WTC11 (cell line): ENCODE measurements around the gene ADAD1.

Experiments
- CREM ChIP-seq: sonication (generic); formaldehyde crosslinking; IDR thresholded peaks from 2 replicates; pipeline ENCODE4 v1.8.1; 2022; ENCODE audit warnings: mild to moderate bottlenecking, missing genetic modification reagents, moderate library complexity
- TF ChIP-seq, protein P1 (sequence below): fragments of 200-600 bp; IDR thresholded peaks from 2 replicates; pipeline ENCODE4 v1.8.0; 2022; ENCODE audit warnings: antibody characterized with exemption
- TF ChIP-seq, protein P2 (sequence below): sonication (generic); formaldehyde crosslinking; IDR thresholded peaks from 2 replicates; pipeline ENCODE4 v1.8.1; 2022; ENCODE audit warnings: low read depth, mild to moderate bottlenecking, moderate library complexity, missing genetic modification reagents, borderline replicate concordance

DNA sequence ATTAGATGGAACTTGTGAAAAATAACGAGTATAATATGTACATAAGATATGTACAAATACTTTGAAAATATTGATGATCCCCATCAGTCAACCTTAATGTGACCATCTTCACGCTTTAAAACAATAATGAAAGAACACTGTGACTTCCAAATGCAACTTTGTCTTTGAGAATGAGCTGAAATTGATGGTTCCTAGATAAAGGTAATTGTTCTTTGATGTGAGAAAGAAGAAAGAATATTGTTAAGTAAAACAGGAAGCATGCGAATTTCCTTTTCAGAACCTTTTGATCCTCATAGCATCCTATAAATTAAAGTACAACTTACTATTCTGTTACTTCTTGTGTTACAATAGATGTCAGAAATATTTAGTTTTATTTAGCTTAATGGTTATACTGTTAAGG is 55.5 kb downstream of the ADAD1 start:
- TF ChIP-seq, protein P1, sequence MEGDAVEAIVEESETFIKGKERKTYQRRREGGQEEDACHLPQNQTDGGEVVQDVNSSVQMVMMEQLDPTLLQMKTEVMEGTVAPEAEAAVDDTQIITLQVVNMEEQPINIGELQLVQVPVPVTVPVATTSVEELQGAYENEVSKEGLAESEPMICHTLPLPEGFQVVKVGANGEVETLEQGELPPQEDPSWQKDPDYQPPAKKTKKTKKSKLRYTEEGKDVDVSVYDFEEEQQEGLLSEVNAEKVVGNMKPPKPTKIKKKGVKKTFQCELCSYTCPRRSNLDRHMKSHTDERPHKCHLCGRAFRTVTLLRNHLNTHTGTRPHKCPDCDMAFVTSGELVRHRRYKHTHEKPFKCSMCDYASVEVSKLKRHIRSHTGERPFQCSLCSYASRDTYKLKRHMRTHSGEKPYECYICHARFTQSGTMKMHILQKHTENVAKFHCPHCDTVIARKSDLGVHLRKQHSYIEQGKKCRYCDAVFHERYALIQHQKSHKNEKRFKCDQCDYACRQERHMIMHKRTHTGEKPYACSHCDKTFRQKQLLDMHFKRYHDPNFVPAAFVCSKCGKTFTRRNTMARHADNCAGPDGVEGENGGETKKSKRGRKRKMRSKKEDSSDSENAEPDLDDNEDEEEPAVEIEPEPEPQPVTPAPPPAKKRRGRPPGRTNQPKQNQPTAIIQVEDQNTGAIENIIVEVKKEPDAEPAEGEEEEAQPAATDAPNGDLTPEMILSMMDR, result no peak
- TF ChIP-seq, protein P2, sequence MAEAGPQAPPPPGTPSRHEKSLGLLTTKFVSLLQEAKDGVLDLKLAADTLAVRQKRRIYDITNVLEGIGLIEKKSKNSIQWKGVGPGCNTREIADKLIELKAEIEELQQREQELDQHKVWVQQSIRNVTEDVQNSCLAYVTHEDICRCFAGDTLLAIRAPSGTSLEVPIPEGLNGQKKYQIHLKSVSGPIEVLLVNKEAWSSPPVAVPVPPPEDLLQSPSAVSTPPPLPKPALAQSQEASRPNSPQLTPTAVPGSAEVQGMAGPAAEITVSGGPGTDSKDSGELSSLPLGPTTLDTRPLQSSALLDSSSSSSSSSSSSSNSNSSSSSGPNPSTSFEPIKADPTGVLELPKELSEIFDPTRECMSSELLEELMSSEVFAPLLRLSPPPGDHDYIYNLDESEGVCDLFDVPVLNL (CRISPR knock-in tag), result no peak
- no peak for TF ChIP-seq CREM (CRISPR knock-in tag)
